ENCODE measurements around the gene PURA.

Gene PURA

GRCh38 chr5:140159014-140159927 is 45.4 kb downstream of the PURA start:
- DNase-seq (ENCODE audit: low spot score): no peak

DNA sequence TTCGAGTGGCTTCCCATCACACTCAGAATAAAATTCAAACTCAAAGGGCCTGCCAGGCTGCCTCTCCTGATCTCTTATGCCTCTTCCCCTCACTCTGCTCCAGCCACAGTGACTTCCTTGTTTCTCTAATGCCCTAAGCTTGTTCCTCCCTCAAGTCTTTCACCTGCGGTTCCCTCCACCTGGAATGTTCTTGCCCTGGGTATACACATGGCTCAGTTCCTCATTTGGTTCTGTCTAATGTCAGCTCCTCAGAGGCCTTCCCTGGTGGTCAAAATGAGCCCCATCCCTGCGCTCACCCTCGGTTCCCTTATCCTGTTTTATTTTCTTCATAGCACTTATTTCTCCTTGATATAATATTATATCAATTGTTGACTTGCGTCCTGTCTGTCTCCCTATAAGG is 48.4 kb downstream of the PURA start:
- DNase-seq (ENCODE audit: low spot score): no peak

DNA sequence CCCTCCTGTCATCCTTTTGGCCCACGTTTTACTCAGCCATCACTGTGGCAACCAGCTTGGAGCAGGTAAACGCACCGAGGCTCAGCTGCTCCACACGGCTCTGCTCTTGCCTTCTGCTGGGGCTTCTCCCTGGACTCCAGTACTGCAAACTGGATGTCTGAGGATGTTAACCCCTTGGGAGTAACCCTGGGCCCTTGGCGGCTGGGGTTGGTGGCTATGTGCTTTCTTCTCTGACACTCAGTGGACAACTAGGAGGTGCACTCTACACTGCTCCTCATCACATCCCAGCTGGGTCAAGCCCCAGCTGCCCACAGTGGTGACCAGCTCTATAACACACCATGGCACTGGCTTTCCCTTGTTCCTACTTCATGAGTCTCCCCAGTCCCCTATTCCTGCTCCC is 48.9 kb downstream of the PURA start:
- no peak for DNase-seq (ENCODE audit: low spot score)

- no peak for DNase-seq (ENCODE audit: low spot score)
These were observed 51.4 kb downstream of the PURA start for GRCh38 chr5:140165101-140165922.

GRCh38 chr5:140165923-140166270 is 52.0 kb downstream of the PURA start:
- DNase-seq (ENCODE audit: low spot score): no peak

DNA sequence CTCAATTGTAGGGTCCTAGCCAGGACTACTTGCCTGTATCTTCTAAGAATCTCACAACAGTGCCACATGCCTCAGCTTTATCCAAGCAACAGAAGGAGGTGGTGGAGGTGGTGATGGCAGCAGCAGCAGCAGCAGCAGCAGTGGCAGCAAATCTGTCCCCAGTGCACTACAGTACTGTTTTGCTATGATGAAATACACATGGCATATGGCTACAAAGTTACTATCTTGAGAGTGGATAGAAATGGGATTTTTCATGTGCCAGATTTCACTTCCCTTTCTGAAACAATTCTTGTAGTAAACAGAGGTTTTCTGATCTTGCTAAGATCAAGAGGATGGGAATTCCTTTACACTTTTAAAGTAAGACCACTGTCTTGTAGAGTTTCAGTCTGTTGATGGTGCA is 53.0 kb downstream of the PURA start:
- DNase-seq (ENCODE audit: low spot score): no peak

DNA sequence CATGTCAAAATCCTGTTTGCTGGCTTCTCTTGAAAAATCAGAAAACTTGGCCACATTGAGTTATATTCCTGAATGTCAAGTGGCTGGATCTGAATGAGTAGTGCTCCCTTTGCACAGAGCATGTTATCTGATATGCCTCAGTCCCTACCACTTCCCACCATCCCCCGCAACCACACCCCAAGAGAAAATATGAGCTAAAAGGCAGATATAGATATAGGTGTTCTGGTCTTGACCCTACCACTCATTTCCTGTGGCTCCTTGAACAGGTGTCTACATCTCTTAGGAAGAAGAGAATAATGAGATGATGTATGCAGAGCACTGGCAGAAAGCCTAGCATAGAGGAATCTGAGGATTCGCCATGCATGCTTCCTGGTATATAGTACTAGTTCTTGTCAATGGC is 54.5 kb downstream of the PURA start:
- DNase-seq (ENCODE audit: low spot score): no peak

- DNase-seq (ENCODE audit: low spot score): peak; percentile 52
These were observed 55.5 kb downstream of the PURA start for GRCh38 chr5:140169410-140169809.

DNA sequence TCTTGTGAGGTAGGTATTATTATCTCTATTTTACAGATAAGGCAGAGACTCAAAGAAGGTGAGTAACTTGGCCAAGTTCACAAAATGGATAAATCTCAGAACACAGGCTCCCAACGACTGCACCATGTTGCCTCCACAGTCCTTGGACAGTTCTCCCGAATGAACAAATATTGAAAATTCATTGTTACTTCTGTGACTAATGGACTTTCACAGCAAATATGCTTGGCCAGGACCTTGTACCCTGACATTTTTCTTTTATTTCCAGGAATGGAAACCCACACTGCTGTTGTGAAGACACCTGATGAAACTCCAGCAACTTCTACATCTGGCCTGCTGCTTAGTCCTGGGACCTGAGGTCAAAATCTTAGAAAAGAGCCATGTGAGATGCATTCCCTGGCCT is 58.6 kb downstream of the PURA start:
- no peak for DNase-seq (ENCODE audit: low spot score)

DNA sequence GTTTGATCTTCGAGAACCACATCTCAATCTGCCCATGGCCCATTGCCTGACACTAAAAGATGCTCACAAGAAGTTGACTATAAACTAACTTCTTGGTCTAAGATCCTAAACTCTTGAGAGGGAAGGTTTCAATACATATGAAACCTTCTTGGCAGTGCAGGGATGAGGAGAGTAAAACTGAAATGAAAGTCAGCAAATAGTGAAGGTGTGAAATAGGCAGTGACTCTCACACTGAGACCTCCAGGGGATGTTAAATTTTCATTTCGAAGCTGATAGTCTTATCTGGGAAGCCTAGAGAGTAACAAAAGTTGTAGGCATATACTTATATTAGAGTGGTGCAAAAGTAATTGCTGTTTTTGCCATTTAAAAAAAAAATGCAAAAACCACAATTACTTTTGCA is 60.1 kb downstream of the PURA start:
- no peak for DNase-seq (ENCODE audit: low spot score)

DNA sequence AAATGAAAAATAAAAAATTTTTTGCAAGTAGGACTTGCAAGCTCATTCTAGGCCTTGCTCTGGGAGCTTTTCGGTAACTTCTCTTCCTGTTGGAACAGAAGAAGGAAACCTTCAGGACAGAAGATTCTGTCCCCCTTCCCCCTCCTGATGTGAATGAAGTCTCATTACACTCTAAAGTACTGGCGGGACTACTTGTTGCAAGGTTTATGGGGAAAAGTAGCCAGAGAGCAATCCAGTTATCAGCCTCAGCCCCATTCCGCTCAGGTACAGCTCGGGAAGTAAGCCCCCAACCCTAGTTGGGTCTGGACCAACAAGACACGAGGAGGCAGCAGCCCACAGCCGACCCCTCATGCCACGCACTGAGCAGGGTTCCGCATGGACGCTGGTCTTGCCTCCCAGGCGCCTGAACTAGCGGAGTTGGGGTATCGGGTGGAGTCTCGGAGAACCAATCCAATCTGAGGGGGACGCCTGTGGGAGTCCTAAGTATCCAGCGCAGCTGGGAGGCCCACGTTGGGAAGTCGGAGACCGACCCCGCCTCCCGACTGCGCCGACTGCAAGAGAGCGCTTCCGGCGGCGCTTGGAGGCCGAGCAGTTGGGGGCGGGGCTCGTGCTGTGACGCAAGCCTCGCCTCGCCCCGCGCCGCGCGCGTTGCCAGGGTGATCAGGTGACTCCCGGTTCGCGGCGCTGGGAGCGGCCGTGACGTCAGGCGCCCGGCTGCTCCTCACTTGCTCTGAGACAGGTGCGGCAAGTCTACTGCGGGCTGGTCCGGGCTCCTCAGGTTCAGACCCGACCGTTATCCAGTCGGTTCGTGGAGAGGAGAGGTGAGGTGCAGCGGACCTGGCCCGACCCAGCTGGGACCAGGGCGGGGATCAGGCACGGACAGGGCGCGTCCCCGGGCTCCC is 60.8 kb downstream of the PURA start, which contains the start of gene CYSTM1:
TSS of gene CYSTM1 (plus strand) at position 724 of the 902 bp plus-strand sequence. CDS start 19,278 bp downstream, outside the sequence.
- peak; percentile 97 for DNase-seq (ENCODE audit: low spot score)

Data from SW480 (cell line).